Measurements from ENCODE around the gene CCDC146.

GRCh38 chr7:77313085-77313484, 190.7 kb downstream of the CCDC146 start:
- TF ChIP-seq CTCF (IDR thresholded peaks at IDR 0.05) (no peak), POLR2A (IDR thresholded peaks at IDR 0.05) (no peak), POLR2AphosphoS5 (IDR thresholded peaks at IDR 0.05) (no peak)

All from upper lobe of left lung (tissue), 4 donors.